Endometrial microvascular endothelial cells (primary cell): Measurements from ENCODE around the gene COLEC12. TPM values are rescaled to one million over a fixed set of nuclear protein-coding genes. Genes with fewer than 3 reads are reported as not detected.

ENCODE experiments used
- in situ Hi-C: cut with HindIII; loops from 2 replicates; pipeline ENCODE4 v1.10.0; 2017; ENCODE audit warnings: low sequenced_read_pairs, low pct_unique_long_range_greater_than_20kb; ENCODE audit errors: inconsistent ontology term
- total RNA-seq: library from RNA; depleted of rRNA; stranded (reverse); fragments of >200 nt; gene quantifications from one replicate; pipeline ENCODE4 v1.2.3, GENCODE V29; 2015; ENCODE audit errors: inconsistent ontology term

The COLEC12 gene
- total RNA-seq, 1 donor from 2014 or later, result not detected

GRCh38 chr18:508835-509234 lies 8.3 kb upstream of the COLEC12 start:
- in situ Hi-C loops, result no loop called here

- in situ Hi-C loops, result no loop called here
Observed at GRCh38 chr18:507636-508035, 7.1 kb upstream of the COLEC12 start.

GRCh38 chr18:506801-507200 lies 6.3 kb upstream of the COLEC12 start:
- in situ Hi-C loops, result no loop called here

- in situ Hi-C loops, result no loop called here
Observed at GRCh38 chr18:506264-506663, 5.8 kb upstream of the COLEC12 start.

- in situ Hi-C loops, result no loop called here
Observed at GRCh38 chr18:505483-506122, 5.1 kb upstream of the COLEC12 start.

GRCh38 chr18:501406-501714 lies 859 bp upstream of the COLEC12 start:
- in situ Hi-C loops, result no loop called here

- in situ Hi-C loops, result no loop called here
Observed at GRCh38 chr18:499776-500631, 497 bp downstream of the COLEC12 start.

GRCh38 chr18:498931-499775 lies 1.3 kb downstream of the COLEC12 start:
- in situ Hi-C loops, result no loop called here

GRCh38 chr18:497688-498087 lies 2.8 kb downstream of the COLEC12 start:
- in situ Hi-C loops, result no loop called here

GRCh38 chr18:495452-495851 lies 5.0 kb downstream of the COLEC12 start:
- in situ Hi-C loops, result no loop called here

GRCh38 chr18:495017-495416 lies 5.5 kb downstream of the COLEC12 start:
- in situ Hi-C loops, result no loop called here

GRCh38 chr18:493986-494983 lies 6.2 kb downstream of the COLEC12 start:
- in situ Hi-C loops, result no loop called here

GRCh38 chr18:492451-492850 lies 8.1 kb downstream of the COLEC12 start:
- in situ Hi-C loops, result no loop called here

GRCh38 chr18:490624-491023 lies 9.9 kb downstream of the COLEC12 start:
- in situ Hi-C loops, result no loop called here

- in situ Hi-C loops, result no loop called here
Observed at GRCh38 chr18:490024-490366, 10.5 kb downstream of the COLEC12 start.

GRCh38 chr18:489244-490023 lies 11.1 kb downstream of the COLEC12 start:
- in situ Hi-C loops, result no loop called here

GRCh38 chr18:486929-487740 lies 13.4 kb downstream of the COLEC12 start:
- in situ Hi-C loops, result no loop called here
